Calu3 (cell line): ENCODE measurements around the gene ARHGAP15. TPM values are rescaled to one million over a fixed set of nuclear protein-coding genes. Genes with fewer than 3 reads are reported as not detected.

Experiments
- BruUV-seq: library from RNA; stranded (reverse); fragments of 400-500 nt; replicated peaks from 2 replicates; lab custom pipeline; 2021; lab: Mats Ljungman, UMichigan
- CTCF ChIA-PET: fragments of 300-600 bp; sonication (Branson Sonifier 250); formaldehyde crosslinking; loops from one replicate; lab custom pipeline; 2022; ENCODE audit warnings: antibody characterized with exemption; lab: Charles Lee
- DNase-seq: peaks from one replicate; pipeline ENCODE4 v3.0.0; 2022
- H3K27ac Mint-ChIP-seq: one replicate; pipeline ENCODE4 v1.8.0; 2022; ENCODE audit warnings: mixed read lengths; ENCODE audit not compliant: unreplicated experiment
- H3K27me3 Mint-ChIP-seq: one replicate; pipeline ENCODE4 v1.8.0; 2022; ENCODE audit warnings: mixed read lengths; ENCODE audit not compliant: unreplicated experiment
- H3K36me3 Mint-ChIP-seq: one replicate; pipeline ENCODE4 v1.8.0; 2022; ENCODE audit warnings: mild to moderate bottlenecking, moderate library complexity, mixed read lengths; ENCODE audit not compliant: insufficient read depth, unreplicated experiment
- H3K4me1 Mint-ChIP-seq: one replicate; pipeline ENCODE4 v1.8.0; 2022; ENCODE audit warnings: mild to moderate bottlenecking, low read depth, mixed read lengths; ENCODE audit not compliant: unreplicated experiment
- H3K4me3 Mint-ChIP-seq: one replicate; pipeline ENCODE4 v1.8.0; 2022; ENCODE audit warnings: mild to moderate bottlenecking, low read depth, moderate library complexity, mixed read lengths; ENCODE audit not compliant: unreplicated experiment
- H3K9me3 Mint-ChIP-seq: one replicate; pipeline ENCODE4 v1.8.0; 2022; ENCODE audit warnings: low read depth, mixed read lengths; ENCODE audit not compliant: unreplicated experiment
- CTCF ChIP-seq: fragments of 200-600 bp; IDR thresholded peaks from one replicate; pipeline ENCODE4 v1.8.0; 2022; ENCODE audit warnings: antibody characterized with exemption; ENCODE audit not compliant: unreplicated experiment
- intact Hi-C: fragments of 100-400 bp; cut with micrococcal nuclease; formaldehyde crosslinking; loops from one replicate; pipeline ENCODE4 v1.10.0; 2022; ENCODE audit not compliant: unreplicated experiment
- total RNA-seq: library from RNA; stranded (reverse); gene quantifications from 2 replicates; pipeline ENCODE4 v1.2.3, GENCODE V29; 2022

The ARHGAP15 gene
- total RNA-seq, 1 experiment from 2014 or later: not detected

GRCh38 chr2:143158551-143159485, 29.6 kb downstream of the ARHGAP15 start:
- BruUV-seq: no TSS peak
- Mint-ChIP-seq H3K4me3 (no peak overlapping the region), H3K36me3 (no peaks in the 10 kb centered on the region), H3K27ac (no peak overlapping the region), H3K4me1 (no peaks in the 10 kb centered on the region), H3K27me3 (no peaks in the 10 kb centered on the region), H3K9me3 (no peaks in the 10 kb centered on the region)
- CTCF ChIA-PET: no interaction called here
- intact Hi-C loops: no loop called here
- no peak for DNase-seq
- no peak for TF ChIP-seq CTCF

DNA sequence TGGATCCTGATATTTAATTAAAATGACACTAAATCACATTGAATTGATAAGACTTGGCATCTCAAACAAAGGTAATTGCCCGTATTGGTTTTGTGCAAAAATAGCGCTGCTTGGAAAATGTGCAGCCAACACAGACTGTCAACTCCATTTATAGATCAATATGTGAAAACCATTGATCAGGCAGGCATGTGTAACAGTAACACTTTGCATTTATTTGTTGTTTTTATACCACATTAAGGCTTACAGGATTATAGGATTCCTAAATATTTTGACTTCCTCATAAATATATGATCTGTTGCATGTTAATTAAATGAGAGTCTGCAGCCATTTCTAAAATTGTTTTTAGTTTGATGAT, 30.2 kb downstream of the ARHGAP15 start:
- no peak overlapping the region for H3K27ac Mint-ChIP-seq
- H3K4me3 Mint-ChIP-seq: no peak overlapping the region
- intact Hi-C loops: no loop called here
- no peaks in the 10 kb centered on the region for H3K27me3 Mint-ChIP-seq
- BruUV-seq: no TSS peak
- CTCF ChIA-PET: no interaction called here
- no peak for TF ChIP-seq CTCF
- no peaks in the 10 kb centered on the region for H3K4me1 Mint-ChIP-seq
- no peaks in the 10 kb centered on the region for H3K9me3 Mint-ChIP-seq
- H3K36me3 Mint-ChIP-seq: no peaks in the 10 kb centered on the region
- DNase-seq: no peak

DNA sequence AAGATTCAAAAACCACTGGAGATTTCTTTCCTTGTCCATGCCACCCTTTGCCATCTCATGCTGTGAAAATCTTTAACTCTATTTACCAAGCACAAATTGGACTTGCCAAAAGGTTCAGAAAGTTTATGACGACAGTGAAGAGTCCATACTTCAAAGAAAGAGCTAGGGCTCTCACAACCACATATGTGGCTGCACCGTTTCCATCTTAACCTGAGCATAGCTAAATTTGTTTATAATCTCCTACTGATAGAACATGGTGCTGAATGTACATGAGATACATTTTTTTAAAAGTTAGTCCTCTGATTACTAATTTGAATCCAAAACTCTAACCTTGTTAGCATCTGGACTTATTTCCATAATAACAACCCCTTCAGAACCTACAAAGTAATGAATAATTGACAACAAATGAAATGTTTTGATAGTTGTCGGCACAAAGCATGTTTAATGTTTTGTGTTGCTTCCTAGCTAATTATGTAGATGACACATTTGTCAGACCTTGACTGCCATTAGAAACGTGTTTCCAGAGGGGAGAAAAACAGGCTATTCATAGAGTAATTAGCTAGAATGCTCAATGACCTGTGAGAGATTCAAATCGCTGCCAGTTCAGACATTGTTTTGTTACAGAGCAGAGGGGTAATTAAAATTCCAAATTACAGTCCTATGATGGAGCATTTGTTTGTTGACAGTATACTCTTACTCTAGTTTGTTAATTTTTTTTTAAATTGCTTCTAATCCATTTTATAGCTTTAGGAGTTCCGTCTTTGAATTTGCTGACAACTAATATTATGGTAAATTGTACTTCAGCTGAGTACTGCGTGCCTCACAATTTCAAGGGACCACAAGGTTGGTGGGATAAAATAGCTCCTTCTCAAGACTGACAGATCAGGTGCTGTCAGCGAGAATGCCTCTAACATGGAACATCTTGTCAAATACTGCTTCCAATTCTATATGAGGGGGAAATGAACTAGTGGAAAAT, 31.8 kb downstream of the ARHGAP15 start:
- no peak for TF ChIP-seq CTCF
- CTCF ChIA-PET: interaction anchor here (1.0 to 2.0 kb wide), 3 partner anchors 50 to 98 kb away, joined by 3 to 8 read pairs (median 4); no protein-coding TSS in a partner anchor
- Mint-ChIP-seq H3K4me3 (no peak overlapping the region), H3K27ac (no peak overlapping the region), H3K27me3 (no peaks in the 10 kb centered on the region), H3K4me1 (no peaks in the 10 kb centered on the region), H3K36me3 (no peaks in the 10 kb centered on the region), H3K9me3 (no peaks in the 10 kb centered on the region)
- intact Hi-C loops: loop anchor here (5.0 kb wide), 1 partner anchor 46 kb away; no protein-coding TSS in a partner anchor
- BruUV-seq: no TSS peak
- no peak for DNase-seq

- no TSS peak for BruUV-seq
- peak; percentile 44 for DNase-seq
- no peak overlapping the region for H3K4me3 Mint-ChIP-seq
- H3K9me3 Mint-ChIP-seq: no peaks in the 10 kb centered on the region
- H3K27ac Mint-ChIP-seq: no peak overlapping the region
- CTCF ChIA-PET: interaction anchor here (1.1 to 2.0 kb wide), 4 partner anchors 52 to 97 kb away, joined by 3 to 8 read pairs (median 6); no protein-coding TSS in a partner anchor
- no peaks in the 10 kb centered on the region for H3K36me3 Mint-ChIP-seq
- intact Hi-C loops: loop anchor here (1.0 to 5.0 kb wide), 3 partner anchors 45 to 97 kb away; no protein-coding TSS in a partner anchor
- no peaks in the 10 kb centered on the region for H3K27me3 Mint-ChIP-seq
- peak; percentile 58 for TF ChIP-seq CTCF
- H3K4me1 Mint-ChIP-seq: no peaks in the 10 kb centered on the region
Measured at GRCh38 chr2:143162123-143162837, 33.1 kb downstream of the ARHGAP15 start.
